ENCODE measurements around the gene ZNF574.

Gene ZNF574

DNA sequence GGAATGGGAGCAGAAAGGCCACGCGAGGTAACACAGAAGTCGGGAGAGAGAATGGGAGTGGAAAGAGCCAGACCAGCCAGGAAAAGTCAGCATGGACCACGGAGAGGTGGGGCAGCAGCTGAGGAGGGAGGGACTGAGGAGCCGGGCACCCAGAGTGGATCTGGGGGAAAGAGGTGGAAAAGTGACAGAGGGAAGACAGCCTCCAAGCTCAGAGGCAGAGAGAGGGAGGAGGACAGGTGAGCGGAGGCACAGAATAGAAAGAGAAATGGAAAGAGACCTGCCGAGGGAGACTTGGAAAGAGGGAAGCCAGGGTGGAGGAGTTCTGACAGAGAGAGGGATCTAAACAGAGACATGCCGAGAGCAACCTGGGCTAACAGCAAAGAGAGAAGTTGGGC is 7.6 kb upstream of the ZNF574 start:
- no peak for DNase-seq (ENCODE audit: low read depth)
- TF ChIP-seq, protein P1, sequence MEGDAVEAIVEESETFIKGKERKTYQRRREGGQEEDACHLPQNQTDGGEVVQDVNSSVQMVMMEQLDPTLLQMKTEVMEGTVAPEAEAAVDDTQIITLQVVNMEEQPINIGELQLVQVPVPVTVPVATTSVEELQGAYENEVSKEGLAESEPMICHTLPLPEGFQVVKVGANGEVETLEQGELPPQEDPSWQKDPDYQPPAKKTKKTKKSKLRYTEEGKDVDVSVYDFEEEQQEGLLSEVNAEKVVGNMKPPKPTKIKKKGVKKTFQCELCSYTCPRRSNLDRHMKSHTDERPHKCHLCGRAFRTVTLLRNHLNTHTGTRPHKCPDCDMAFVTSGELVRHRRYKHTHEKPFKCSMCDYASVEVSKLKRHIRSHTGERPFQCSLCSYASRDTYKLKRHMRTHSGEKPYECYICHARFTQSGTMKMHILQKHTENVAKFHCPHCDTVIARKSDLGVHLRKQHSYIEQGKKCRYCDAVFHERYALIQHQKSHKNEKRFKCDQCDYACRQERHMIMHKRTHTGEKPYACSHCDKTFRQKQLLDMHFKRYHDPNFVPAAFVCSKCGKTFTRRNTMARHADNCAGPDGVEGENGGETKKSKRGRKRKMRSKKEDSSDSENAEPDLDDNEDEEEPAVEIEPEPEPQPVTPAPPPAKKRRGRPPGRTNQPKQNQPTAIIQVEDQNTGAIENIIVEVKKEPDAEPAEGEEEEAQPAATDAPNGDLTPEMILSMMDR (IDR thresholded peaks at IDR 0.05; ENCODE audit: insufficient read depth, low read depth, low read length, missing control alignments) = no peak
- no peak overlapping the region for H3K4me3 ChIP-seq (ENCODE audit: low read length)

DNA sequence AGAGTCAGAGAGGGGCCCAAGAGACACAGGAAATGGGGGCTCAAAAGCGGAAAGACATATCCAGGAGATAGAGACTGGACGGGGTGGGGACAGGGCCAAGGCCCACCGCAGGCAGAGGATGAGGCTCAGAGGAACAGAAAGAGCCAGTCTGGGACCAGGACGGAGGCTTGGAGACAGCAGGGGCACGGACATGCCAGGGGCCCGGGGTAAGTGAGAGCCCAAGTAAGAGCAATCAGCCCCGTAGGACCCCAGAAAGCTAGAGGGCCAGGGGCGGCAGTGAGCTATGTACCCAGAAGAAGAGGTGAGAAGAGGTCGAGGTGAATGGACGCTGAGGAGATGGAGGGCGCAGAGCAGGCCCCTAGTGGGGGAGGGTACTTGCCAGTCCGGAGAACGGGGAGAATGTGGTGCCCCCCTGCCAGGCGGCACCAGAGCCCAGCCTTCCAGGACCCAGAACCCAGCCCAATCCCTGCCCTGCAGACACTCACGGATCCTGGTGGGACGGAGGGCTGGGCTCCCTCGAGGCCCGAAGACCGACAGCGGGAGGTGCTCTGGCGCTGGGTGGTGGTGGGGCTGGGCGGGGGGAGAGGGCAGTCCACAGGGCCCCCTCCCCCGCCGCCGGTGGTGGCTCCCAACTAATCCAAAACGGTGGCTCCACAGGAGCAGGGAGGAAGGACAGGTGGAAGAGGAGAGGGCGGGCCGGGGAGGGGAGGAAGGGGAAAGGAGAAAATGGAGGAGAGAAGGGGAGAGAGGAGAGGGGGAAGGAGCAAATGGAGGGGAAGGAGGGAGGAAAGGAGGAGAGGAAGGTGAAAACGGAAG is 7.0 kb upstream of the ZNF574 start:
- H3K4me3 ChIP-seq (ENCODE audit: low read length) = no peak overlapping the region
- DNase-seq (ENCODE audit: low read depth) = no peak
- TF ChIP-seq, protein P1 (IDR thresholded peaks at IDR 0.05; ENCODE audit: insufficient read depth, low read depth, low read length, missing control alignments) = no peak

DNA sequence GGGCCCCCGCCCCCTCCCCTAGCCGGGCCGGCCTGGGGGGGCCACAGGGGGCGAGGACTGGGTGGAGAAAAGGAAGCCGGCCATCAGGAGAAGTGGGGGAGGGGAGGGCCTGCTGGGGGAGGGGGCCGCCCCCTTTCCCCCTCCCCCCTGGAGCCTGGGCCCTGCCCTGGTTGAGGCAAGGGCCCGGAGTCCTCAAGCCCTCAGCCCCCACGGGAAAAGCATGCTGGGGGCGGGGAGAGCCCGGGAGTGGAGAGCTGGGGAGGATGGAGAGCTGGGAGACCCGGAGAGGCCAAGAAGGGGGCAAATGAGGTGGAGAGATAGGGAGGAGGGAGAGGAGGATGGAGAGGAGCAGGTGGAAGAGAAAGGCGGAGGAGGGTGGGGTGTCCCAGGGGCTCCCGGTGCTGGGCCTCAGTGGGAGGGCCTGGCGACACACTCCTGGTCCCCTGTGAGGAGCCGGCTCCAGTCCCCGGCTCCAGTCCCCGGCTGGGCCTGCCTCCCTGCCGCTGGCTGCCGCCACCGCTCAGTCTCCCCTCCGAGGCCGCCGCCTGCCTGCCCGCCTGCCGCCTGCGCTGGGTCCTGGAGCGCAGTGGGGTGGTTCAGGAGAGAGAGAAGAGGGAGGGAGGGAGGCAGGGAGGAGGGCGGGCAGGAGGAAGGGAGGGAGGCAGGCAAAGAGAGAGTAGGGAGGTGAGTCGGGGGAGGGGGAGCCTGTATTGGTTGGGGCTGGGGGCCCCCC is 6.2 kb upstream of the ZNF574 start, which contains the start of gene GRIK5:
Gene GRIK5, minus strand, starts transcription at position 588 of the 733 bp plus-strand sequence. CDS start 4,436 bp downstream, outside the sequence.
- H3K4me3 ChIP-seq (ENCODE audit: low read length) = no peak within 1 kb of the TSS
- TF ChIP-seq, protein P1 (IDR thresholded peaks at IDR 0.05; ENCODE audit: insufficient read depth, low read depth, low read length, missing control alignments) = no peak
- DNase-seq (ENCODE audit: low read depth) = no peak

DNA sequence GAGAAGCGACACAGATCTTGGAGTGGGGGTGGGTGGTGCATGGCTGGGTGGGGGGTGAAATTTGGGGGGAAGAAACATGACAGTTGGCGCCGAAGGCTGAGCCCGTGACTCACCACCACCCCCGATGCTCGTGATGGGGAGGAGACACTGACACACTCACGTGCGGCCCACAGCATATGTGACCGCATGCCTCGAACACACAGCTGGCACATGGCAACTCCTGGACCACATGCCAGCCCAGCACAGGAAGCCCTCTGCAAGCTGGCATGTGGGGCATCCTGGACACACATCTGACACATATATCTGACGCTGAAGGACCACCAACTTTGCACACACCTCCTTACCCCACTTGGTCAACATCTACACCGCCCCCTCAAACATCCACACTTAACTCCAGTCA is 4.7 kb upstream of the ZNF574 start:
- no peak for DNase-seq (ENCODE audit: low read depth)
- TF ChIP-seq, protein P1 (IDR thresholded peaks at IDR 0.05; ENCODE audit: insufficient read depth, low read depth, low read length, missing control alignments) = no peak
- H3K4me3 ChIP-seq (ENCODE audit: low read length) = no peak overlapping the region

DNA sequence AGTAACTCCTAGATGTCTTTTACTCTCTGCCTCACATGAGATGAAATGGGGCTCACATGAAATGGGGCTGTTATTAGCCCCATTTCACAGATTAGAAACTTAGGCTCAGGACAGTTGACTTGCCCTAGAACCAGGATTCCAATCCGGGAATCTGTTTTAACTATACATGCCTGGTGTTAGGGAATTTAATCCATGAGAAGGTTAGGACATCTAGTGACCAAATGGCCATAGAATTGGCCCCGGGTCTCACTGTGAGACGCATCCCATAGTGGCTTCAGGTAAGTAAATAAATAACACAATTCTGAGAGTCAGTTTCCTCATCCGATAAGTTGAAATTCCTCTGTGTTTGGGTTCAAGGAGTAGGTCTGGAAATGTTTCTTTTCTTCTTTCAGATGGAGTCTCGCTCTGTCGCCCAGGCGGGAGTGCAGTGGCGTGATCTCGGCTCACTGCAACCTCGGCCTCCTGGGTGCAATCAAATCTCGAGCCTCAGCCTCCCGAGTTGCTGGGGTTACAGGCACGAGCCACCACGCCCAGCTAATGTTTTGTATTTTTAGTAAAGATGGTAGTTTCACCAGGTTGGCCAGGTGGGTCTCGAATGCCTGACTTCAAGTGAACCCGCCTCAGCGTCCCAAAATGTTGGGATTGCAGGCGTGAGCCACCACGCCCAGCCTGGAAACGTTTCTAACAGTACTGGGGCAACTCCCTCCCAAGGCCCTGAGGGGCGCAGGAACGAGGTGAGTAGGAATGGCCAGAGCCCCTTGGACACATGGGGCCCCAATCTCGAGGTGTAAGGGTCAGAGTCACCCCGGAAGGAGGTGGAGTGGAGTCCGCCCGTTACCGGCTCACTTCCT is 1.2 kb upstream of the ZNF574 start:
- TF ChIP-seq, protein P1 (IDR thresholded peaks at IDR 0.05; ENCODE audit: insufficient read depth, low read depth, low read length, missing control alignments) = no peak
- H3K4me3 ChIP-seq (ENCODE audit: low read length) = peak overlapping the region; percentile 94
- DNase-seq (ENCODE audit: low read depth) = no peak

DNA sequence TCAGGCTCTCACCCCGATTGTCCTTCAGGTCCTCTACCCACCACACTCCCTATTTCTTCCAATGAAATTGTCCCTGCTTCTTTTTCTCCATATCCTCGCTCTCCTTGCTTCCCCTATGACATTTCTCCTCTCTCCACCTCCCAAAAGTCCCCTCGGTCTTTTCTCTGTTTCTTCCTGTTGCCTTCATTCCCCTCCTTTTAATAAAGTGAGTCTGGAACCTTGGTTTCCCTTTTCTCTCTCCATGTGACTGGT is 676 bp upstream of the ZNF574 start:
- H3K4me3 ChIP-seq (ENCODE audit: low read length) = peak overlapping the region; percentile 94
- TF ChIP-seq, protein P1 (IDR thresholded peaks at IDR 0.05; ENCODE audit: insufficient read depth, low read depth, low read length, missing control alignments) = no peak
- DNase-seq (ENCODE audit: low read depth) = no peak

Measured in epithelial cell of esophagus (primary cell).